ENCODE results near the gene P2RY10.
"Not testable (repeated sequence)": the region's sequence is repeated elsewhere in the genome, so short reads cannot be mapped to it uniquely, and the experiment has no call there.

P2RY10 gene

GRCh38 chrX:78945186-78945912, at the start of gene P2RY10:
P2RY10 (plus strand) TSS chrX:78945391; CDS start chrX:78960521, 15,130 bp downstream.
- DNase-seq, result no peak

GRCh38 chrX:78922754-78923153, 22.4 kb upstream of the P2RY10 start:
- DNase-seq, result no peak

GRCh38 chrX:78923198-78924015, 21.8 kb upstream of the P2RY10 start:
- DNase-seq, result no peak

GRCh38 chrX:78931814-78932213, 13.4 kb upstream of the P2RY10 start:
- no peak for DNase-seq

GRCh38 chrX:78934866-78935265, 10.3 kb upstream of the P2RY10 start:
- no peak for DNase-seq

GRCh38 chrX:78944351-78944750, 840 bp upstream of the P2RY10 start:
- DNase-seq, result no peak

GRCh38 chrX:78946178-78946931, 1.2 kb downstream of the P2RY10 start:
- DNase-seq, result no peak

GRCh38 chrX:78950009-78950835, 5.0 kb downstream of the P2RY10 start:
- peak in 1 of 2 experiments; percentile 1 for DNase-seq

GRCh38 chrX:78957049-78957767, 12.0 kb downstream of the P2RY10 start:
- DNase-seq, result no peak

- no peak for DNase-seq
Observed at GRCh38 chrX:78957768-78958130, 12.6 kb downstream of the P2RY10 start.

- no peak for DNase-seq
Observed at GRCh38 chrX:78958419-78959116, 13.4 kb downstream of the P2RY10 start.

- DNase-seq, result no peak
Observed at GRCh38 chrX:78960888-78961287, 15.7 kb downstream of the P2RY10 start.

- no peak for DNase-seq
Observed at GRCh38 chrX:78964598-78964997, 19.4 kb downstream of the P2RY10 start.

- DNase-seq, result no peak
Observed at GRCh38 chrX:78979789-78980464, 34.7 kb downstream of the P2RY10 start.

GRCh38 chrX:78989349-78989748, 44.2 kb downstream of the P2RY10 start:
- no peak for DNase-seq

- DNase-seq, result no peak
Observed at GRCh38 chrX:78997870-78998558, 52.8 kb downstream of the P2RY10 start.

GRCh38 chrX:79007540-79007939, 62.3 kb downstream of the P2RY10 start:
- DNase-seq, result not testable (repeated sequence)

All from NCI-H526 (cell line).